GM12873 (cell line): ENCODE results near the gene ANKRD34C.

ENCODE experiments used
- CTCF ChIP-seq: IDR thresholded peaks from 2 replicates; pipeline ENCODE4 v1.5.1; 2012; ENCODE audit warnings: low read depth, mild to moderate bottlenecking, moderate library complexity, low read length, control low read depth; ENCODE audit not compliant: insufficient read depth; ENCODE audit errors: missing control alignments

The ANKRD34C gene

GRCh38 chr15:79322945-79323344 lies 40.4 kb downstream of the ANKRD34C start:
- TF ChIP-seq CTCF: no peak

- no peak for TF ChIP-seq CTCF
These were observed 46.7 kb downstream of the ANKRD34C start for GRCh38 chr15:79329171-79329611.
